Measurements from ENCODE around the gene LRFN4.

DNA sequence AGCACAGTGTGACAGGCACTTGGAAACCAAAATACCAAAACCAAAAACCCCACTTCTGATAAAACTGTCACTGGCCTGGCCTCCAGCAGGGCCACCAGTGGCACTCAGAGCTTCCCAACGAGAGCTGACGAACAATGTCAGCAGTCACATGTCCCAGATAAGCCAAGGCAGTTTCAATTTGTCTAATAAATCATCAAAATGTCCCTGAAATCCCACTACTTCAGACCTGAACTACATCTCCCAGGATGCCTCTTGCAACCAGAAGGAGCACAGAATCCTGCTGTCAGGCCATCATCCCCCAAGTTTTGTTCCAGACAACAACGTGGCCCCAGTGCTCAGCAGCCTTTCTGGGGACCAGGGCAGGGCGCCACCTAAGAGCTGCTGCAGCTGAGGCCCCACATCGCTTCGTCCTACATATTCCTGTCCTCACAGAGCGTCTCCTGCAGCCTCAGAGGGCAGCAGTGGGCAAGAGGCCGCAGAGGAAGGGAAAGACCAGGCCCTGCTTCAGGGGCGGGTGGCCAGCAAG lies 25.1 kb downstream of the LRFN4 start:
- TF ChIP-seq, protein P1, sequence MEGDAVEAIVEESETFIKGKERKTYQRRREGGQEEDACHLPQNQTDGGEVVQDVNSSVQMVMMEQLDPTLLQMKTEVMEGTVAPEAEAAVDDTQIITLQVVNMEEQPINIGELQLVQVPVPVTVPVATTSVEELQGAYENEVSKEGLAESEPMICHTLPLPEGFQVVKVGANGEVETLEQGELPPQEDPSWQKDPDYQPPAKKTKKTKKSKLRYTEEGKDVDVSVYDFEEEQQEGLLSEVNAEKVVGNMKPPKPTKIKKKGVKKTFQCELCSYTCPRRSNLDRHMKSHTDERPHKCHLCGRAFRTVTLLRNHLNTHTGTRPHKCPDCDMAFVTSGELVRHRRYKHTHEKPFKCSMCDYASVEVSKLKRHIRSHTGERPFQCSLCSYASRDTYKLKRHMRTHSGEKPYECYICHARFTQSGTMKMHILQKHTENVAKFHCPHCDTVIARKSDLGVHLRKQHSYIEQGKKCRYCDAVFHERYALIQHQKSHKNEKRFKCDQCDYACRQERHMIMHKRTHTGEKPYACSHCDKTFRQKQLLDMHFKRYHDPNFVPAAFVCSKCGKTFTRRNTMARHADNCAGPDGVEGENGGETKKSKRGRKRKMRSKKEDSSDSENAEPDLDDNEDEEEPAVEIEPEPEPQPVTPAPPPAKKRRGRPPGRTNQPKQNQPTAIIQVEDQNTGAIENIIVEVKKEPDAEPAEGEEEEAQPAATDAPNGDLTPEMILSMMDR (IDR thresholded peaks at IDR 0.05) = no peak
- no peak for TF ChIP-seq POLR2A (IDR thresholded peaks at IDR 0.05)

Data from lower leg skin (tissue), 3 donors.